NCI-H748 (cell line): Measurements from ENCODE around the gene FN1.

ENCODE experiments used
- DNase-seq: peaks from one replicate; lab custom pipeline; 2025; ENCODE audit not compliant: unreplicated experiment; lab: John Stamatoyannopoulos, UW

FN1 gene

DNA sequence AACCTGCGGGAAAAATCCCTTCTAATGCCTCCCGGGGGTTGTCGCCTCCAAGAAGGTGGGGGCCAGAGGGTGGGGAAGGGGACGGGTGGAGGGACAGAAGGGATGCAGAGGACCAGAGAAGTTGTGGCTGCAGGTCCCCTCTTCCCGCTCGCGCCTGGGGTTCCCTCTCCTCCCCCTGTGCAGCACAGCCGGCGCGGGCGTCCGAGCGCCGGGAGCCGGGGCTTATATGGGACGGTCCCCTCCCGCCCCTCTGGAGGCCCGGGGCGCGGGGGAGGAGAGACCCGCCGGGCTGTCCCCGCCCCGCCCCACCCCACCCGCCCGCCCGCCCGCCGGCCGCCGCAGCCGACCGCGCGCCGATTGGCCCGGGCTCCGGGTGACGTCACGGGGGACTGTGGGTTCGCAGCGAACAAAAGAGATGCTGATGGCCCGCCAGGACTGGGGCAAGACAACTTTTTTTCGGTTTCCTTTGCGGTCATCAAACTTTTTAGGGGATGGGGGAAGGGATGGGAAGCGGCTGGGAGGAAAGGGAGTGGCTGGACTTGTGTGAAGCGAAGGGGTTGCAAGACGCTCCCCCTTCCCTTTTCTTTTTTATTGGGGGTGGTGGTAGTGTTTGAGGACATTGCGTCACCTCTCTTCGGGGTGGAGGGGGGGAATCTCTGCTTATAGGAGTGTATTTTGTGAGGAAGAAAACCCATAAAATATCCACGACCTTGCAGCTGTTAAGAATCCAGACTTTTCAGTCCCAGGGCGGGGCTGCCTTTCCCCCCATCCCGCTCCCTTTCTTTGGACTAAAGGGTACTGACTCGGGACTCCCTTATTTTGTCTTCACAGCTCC, at the start of gene FN1:
TSS of gene FN1 (minus strand) at position 199 of the 835 bp plus-strand sequence. CDS start 266 bp downstream, outside the sequence.
- peak; percentile 91 for DNase-seq

- no peak for DNase-seq
Measured at GRCh38 chr2:215485032-215485431, 49.2 kb upstream of the FN1 start.

DNA sequence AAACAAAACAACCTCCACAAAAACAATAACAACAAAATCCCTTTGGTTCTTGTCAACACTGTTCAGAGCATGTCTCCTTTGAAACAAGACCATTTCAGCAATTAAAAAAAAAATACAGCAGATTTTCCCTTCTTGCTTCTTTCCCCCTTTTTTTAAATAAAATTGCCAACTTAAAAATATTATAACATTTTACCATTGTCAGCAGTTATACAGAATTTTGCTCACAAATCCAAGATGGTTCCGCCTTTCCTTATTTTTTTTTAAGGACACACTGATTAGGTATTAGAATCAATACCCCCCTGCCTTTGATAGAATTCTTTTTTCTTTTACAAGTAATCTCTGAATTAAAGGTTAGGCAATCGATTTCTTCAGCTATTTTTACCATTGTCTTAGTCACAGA, 48.7 kb upstream of the FN1 start:
- no peak for DNase-seq

- no peak for DNase-seq
Measured at GRCh38 chr2:215483431-215483830, 47.6 kb upstream of the FN1 start.

DNA sequence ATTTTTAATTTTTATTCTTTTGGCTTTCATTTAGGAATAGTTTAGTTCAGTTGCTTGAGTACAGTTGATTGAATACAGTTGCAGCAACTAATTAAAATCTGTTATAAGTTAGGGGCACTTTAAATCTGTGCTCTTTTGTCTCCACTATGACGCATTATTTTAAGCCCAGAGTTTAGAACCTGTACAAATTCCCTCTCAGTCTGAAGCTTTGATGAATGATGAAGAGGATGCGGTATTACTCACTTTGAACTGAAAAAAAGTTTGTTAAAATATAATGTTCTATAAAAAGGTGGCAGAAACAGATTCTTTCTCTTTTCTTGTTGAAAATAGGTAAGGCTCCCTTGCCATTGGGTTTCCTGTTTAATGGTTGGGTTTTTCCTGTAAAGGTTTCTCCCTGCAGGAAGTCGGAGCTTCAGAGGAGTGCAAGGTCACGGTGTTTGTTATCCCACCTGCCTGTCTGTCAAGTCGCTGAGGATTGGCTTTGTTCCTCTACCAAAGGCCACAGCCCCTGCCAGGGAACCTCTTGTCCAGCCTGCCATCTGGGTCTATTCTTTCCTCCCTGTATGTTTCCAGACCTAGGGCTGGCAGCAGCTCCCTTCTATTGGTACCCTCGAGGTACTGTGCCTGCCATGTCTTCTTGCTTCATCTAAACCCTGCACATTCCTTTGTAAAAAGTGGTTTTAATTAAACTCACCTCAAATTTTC, 43.8 kb upstream of the FN1 start:
- DNase-seq: peak; percentile 88

- DNase-seq: no peak
Measured at GRCh38 chr2:215479121-215479520, 43.3 kb upstream of the FN1 start.

DNA sequence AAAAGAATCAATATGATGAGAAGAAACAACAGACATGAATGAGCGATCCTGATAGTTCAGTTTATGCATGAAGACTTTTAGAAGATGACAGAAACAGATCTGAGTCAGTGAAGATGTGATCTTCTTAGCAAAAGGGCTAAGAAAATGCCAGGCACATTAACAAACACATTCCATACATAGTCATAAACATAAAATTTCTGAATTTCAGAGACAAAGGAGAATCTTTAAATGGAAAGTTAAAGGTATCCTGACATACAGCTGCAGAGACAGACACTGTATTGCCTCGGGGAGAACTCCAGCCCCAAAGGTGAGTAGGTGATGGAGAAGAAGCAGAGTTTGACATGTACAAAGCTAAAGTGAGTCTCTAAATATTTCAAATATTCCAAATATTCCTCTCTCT, 40.6 kb upstream of the FN1 start:
- no peak for DNase-seq

GRCh38 chr2:215466097-215466909, 30.4 kb upstream of the FN1 start:
- no peak for DNase-seq

GRCh38 chr2:215465256-215465655, 29.4 kb upstream of the FN1 start:
- DNase-seq: peak; percentile 85

- DNase-seq: no peak
Measured at GRCh38 chr2:215461836-215462532, 26.1 kb upstream of the FN1 start.

GRCh38 chr2:215460682-215461382, 25.0 kb upstream of the FN1 start:
- no peak for DNase-seq

DNA sequence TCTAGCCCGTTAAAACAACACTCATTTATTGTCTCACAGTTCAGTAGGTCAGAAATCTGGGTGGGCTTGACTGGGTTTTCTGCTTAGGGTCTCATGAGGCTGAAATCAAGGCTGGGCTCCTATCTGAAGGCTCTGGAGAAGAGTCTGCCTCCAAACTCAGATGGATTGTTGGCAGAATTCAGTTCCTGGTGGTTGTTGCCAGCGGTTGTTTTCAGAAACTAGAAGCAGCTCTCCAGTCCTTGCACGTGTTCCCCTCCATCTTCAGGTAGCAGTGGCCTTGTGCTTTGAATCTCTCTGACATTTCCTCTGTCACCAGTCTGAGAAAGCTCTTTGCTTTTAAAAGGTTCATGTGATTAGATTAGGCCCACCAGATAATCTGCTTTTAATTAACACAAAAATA, 20.1 kb upstream of the FN1 start:
- DNase-seq: no peak

DNA sequence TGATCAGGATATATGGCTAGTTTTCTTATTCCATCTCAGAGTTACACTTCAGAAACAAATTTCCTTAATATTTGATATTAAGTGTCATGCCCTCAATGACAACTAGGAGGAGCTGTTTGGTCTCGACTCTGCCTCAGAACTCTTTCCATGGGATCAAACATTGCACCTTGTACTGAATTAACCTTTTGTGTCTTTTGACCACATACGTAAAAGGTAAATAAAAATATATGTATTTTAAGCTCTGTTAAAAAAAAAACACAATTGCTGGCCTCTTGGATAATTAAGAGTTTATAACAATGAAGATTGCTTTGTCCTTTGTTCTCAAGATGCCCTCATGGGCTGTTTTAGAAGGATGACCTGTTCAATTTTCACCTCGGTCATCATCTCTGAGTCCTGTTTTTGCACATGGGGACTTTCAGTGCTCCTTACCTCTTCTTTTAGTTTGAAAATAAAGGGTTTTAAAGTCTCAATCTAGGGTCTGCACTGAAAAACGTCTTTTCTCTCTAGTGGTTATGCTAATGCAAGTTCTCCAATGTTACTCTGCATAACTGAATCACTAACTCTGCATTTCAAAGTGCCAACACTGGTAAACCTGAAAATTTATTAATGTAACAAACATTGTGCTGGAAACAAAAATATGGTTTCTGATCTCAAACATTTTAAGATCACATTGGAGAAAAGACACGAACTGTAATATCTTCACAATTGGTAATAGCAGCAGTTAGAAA, 18.8 kb upstream of the FN1 start:
- DNase-seq: peak; percentile 79

DNA sequence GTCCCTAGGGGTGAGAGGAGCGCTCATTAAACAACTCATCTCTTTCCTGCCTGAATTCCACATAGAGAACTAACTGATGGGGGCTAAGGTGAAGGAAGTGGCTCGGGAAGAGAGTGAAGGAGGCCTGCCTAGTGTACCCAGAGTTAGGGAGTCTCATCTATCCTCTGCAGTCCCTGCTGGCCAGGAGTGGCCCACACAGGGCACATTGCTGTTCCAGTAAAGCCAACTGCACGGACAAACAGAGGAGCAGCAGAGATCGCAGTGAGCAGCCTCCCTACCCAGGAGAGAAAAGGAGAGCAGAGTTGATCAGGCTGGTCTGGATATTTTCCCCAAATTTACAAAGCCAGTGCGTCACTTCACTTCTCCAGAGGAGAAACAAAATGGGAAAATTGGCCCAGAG, 16.9 kb upstream of the FN1 start:
- DNase-seq: no peak

DNA sequence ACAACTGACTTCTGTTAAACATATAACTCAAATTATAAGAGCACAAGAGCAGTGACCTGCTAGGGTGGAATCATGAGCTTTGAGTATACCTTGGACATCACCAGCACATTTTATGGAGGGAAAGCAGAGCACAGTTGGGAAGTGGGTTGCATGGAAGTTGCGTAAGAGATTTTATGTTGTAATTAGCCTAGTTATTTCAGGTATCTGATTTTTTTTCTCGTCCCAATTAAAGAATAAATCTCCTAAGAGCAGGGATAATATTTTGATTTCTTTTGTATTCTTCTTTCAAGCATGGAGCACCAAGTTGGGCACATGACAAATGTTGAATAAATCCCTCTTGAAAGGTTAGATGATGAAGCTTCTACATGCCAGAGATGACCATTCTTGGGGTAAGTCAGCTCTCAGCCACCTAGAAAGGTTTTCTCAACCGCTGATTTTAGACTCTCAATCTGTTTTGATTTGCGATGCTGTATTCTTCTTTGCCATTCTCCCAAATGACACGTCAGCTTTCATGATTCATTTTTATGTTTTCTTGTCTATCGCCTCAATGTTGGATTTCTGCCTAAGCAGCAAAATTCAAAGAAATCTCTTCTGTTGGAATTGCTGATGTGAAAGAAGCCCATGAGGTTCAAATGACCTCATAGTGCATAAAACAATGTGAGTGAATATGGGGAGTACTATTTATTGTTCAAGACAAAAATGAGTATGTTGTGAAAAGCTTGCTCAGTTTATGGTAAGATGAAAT, 15.3 kb upstream of the FN1 start:
- DNase-seq: no peak

GRCh38 chr2:215450188-215451011, 14.5 kb upstream of the FN1 start:
- no peak for DNase-seq

GRCh38 chr2:215447673-215448081, 11.8 kb upstream of the FN1 start:
- no peak for DNase-seq

GRCh38 chr2:215447056-215447455, 11.2 kb upstream of the FN1 start:
- no peak for DNase-seq
